Stimulated activated CD4-positive, alpha-beta T cell treated with anti-CD3 and anti-CD28 coated beads, Interleukin-2, amount 100 ng/mL, for 24 hours (primary cell): ENCODE data around the gene ZC3H12D.
"Not testable (repeated sequence)": the region's sequence is repeated elsewhere in the genome, so short reads cannot be mapped to it uniquely, and the experiment has no call there.

Experiments
- DNase-seq, 2 donors: peaks; one replicate each; pipeline ENCODE4 v3.0.0-alpha.2; 2020

ZC3H12D gene

GRCh38 chr6:149457316-149457884 is 27.4 kb downstream of the ZC3H12D start:
- DNase-seq = no peak

- no peak for DNase-seq
These were observed 28.3 kb downstream of the ZC3H12D start for GRCh38 chr6:149456311-149457021.

- DNase-seq = no peak
These were observed 29.6 kb downstream of the ZC3H12D start for GRCh38 chr6:149455031-149455732.

- DNase-seq = no peak
These were observed 30.4 kb downstream of the ZC3H12D start for GRCh38 chr6:149454346-149454848.

- DNase-seq = no peak
These were observed 31.0 kb downstream of the ZC3H12D start for GRCh38 chr6:149453597-149454345.

- no peak for DNase-seq
These were observed 32.5 kb downstream of the ZC3H12D start for GRCh38 chr6:149452037-149452939.

GRCh38 chr6:149451376-149452036 is 33.3 kb downstream of the ZC3H12D start:
- no peak for DNase-seq

- DNase-seq = no peak
These were observed 34.0 kb downstream of the ZC3H12D start for GRCh38 chr6:149450679-149451375.

GRCh38 chr6:149449831-149450678 is 34.8 kb downstream of the ZC3H12D start:
- no peak for DNase-seq

- no peak for DNase-seq
These were observed 35.9 kb downstream of the ZC3H12D start for GRCh38 chr6:149448821-149449453.

- DNase-seq = no peak
These were observed 37.9 kb downstream of the ZC3H12D start for GRCh38 chr6:149446791-149447376.

- no peak for DNase-seq
These were observed 39.2 kb downstream of the ZC3H12D start for GRCh38 chr6:149445573-149445972.

GRCh38 chr6:149445095-149445466 is 39.7 kb downstream of the ZC3H12D start:
- DNase-seq = no peak

- DNase-seq = not testable (repeated sequence)
These were observed 40.3 kb downstream of the ZC3H12D start for GRCh38 chr6:149444360-149445094.

GRCh38 chr6:149443411-149444181 is 41.2 kb downstream of the ZC3H12D start:
- DNase-seq = no peak

- no peak for DNase-seq
These were observed 43.1 kb downstream of the ZC3H12D start for GRCh38 chr6:149441740-149442139.
